ENCODE results near the gene SPRED2.

SPRED2 gene

DNA sequence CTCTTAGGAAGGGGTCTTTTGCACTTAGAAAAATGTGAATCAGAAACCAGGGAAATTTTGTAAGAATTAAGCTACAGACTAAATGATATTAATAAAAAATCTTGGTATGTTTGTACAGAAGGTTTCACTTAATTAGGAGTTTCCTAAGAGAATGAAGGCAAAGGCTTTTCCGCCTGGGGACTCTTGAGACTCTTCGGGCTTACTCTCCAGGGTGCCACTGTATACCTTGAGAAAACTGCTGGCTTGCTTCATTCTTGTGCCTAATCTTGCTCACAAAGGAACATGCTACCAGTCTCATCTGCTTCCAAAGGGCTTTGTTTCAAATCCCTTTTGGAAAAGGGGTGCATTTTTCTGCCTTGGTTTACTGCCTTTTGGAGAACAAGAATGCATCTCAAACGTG is 155.3 kb downstream of the SPRED2 start:
- DNase-seq (no peak), ATAC-seq (no peak)

DNA sequence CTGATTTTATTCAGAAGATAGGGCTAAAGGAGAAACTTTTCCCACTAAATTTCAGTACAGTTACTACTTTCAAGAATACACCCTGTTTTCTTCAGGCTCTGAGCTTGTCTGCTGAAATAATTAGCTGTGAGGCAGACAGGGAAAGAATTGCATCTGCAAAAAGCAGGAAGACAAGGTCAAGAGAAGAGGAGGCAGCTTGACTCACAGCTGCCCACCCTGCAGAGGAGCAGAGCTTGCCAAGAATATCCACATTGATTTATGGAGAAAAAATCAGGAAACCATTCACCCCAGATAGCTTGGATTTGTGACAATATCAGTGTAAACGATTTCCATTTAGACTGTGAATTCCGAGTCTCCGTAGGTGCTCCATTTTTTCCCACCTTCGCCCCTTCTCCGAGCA is 155.8 kb downstream of the SPRED2 start:
- DNase-seq, result no peak

DNA sequence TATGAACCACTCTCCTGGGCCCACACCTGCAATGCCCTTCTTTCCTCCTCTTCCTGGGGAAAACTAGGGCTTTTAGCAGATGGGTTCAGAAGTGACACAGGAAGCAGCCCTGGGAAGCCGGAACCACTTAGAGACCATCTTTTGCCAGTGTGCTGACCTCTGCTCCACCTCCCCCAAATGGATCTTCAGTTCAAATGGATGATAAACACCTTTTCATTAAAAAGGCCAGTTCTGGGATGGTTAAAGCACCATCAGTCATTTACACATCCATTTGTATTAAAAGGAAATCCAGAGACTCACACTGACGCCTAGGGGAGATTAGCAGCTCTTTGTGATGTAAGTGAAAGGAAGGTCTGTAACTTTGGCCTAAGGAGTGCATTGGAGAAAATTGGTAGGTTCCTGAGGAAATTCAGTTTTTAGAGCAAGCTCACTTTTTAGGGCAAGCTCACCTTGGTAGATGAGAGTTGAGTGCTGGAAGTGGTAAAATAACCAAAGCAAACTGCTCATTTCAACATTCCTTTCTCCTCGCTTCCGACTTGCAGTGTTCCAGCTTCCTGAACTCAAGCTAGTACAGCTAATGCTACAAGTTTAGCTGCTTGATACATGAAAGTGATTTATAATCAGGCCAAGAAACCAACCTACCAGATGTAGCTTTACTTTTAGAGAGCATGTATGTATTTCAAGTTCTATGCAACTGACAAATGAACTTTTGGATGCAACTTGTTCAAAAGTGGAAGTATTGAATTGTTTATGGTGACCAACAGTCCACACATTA is 157.1 kb downstream of the SPRED2 start:
- DNase-seq (no peak), ATAC-seq (no peak)

More for the DNA sequence above, 155.8 kb downstream of the SPRED2 start:
- no peak for ATAC-seq

DNA sequence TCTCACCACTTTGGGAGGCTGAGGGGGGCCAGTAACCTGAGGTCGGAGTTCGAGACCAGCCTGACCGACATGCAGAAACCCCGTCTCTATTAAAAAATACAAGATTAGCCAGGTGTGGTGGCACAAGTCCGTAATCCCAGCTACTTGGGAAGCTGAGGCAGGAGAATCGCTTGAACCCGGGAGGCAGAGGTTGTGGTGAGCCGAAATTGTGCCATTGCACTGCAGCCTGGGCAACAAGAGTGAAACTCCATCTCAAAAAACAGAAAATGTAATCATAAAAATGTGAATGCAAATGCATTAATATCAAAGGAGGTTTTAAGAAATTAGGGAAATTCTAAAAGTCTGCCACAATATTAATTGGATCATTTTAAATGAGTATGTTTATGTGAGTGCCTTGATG is 159.1 kb downstream of the SPRED2 start:
- ATAC-seq (no peak), DNase-seq (no peak)

DNA sequence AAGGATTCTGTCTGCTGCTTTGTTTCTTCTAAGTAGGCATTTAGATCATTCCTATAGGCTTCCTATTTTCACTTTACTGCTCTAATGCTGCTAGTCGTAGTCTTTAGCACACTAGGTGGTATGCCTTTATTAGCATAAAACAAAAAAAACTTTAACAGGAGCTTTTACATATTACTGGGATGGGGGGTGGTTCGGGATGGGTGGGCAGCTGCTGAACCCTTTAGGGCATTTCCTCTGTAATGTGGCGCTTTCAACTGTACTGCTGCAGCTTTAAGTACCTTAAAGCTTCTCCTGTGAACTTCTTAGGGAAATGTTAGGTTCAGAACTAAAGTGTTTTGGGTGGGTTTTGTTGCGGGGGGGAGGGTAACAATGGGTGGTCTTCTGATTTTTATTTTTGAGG is 163.4 kb downstream of the SPRED2 start:
- DNase-seq (no peak), ATAC-seq (no peak)

DNA sequence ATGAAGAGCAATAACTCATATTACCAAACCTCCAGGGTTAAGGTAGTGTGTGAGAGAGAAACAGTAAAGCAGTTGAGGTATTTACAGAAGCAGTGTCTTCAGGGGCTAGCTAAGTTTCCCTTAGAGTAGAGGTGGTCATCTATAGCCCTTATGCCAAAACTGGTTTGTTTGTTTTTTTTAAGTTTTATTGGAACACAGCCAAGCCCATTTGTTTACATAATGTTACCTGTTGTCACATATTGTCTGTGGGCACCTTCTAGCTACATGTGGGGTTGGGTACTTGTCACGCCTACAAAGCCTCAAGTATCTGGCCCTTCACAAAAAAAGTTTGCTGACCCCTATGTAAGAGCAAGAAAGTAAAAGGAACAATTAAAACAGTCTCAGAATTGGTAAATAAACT is 165.4 kb downstream of the SPRED2 start:
- no peak for DNase-seq

DNA sequence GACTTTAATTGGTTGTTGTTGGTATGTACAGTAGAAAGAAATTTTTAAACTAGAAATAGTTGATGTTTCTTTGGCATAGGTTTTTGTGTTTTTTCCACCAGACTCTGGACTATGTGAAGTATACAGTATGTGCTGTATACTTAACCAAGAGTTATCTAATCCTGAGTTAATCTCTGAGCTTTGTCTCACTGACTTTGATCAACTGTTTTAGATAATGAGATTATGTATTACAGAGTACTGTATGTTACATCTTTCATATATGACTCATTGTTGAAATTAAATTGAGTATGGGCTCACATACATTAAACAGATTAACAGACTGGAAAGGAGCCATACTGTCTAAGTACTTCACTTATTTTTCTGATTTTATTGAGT is 166.7 kb downstream of the SPRED2 start:
- DNase-seq (no peak), ATAC-seq (no peak)

More for the DNA sequence above, 165.4 kb downstream of the SPRED2 start:
- ATAC-seq, result no peak

DNA sequence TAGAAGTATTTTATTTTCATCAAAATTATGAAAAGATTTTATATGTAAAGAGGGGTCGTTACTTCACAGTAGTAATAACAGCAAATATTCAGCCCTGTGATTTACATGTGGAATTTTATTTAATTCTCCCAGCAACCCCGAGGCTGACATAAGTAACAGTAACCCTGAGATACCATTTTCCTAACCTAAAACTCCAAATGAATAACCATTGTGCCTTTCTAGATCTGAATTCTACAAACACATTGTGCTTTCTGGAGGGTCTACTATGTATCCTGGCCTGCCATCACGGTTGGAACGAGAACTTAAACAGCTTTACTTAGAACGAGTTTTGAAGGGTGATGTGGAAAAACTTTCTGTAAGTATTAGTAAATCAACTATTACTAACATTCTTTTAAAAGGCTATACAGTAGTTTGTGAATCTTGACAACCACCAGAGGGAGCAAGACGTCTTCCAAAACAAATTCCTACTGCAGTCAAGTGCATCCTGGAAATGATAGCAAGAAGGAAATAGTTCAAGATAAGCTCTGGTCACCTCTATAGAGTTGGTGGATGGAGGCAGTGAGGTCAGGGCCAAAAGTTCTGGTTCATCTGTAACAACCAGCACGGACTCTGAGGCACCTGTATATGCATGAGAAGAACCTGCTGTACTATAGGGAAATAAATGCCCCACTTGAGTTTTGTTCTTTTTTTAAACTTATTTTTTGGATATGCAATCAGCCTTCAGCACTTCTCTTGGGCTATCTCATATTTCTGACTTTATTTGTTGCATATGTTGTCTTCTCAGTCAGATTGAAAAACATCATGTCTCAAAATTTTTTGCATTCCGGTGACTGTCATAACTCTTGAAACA is 167.4 kb downstream of the SPRED2 start:
- no peak for ATAC-seq
- no peak for DNase-seq

DNA sequence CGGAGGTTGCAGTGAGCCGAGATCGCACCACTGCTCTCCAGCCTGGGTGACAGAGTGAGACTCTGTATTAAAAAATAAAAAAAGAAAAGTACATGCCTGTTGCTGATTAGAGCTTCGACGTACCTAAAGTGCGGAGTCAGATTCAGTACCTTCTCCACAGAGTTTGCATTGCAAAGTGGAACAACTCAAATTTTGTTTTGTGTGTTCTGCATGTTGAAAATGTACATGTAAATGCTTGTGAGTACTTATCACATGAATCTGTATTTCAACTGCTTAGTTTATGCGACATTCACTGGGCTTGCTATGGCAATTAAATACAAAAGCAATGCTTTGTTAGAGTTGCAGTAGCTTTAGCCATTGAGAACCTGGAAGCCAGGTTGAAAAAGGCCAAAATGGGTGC is 168.4 kb downstream of the SPRED2 start:
- DNase-seq, result no peak
- no peak for ATAC-seq

DNA sequence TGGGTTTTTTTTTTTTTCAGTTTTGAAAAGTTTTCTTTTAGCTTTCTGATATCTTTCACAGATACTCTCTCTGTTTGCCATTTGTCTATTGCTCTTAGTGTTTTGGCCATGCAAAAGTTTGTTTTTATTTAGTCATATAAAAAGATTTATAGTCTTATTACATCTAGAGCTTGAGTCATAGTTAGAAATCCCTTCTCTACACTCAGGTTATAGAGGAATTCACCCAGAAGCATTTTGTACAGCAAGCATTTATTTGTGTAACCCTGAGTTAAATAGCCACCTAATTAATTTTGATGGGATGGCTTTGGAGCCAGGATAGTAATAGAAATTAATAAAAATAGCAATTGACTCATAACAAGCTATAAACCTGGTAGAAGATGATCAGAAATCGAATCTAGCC is 169.1 kb downstream of the SPRED2 start:
- DNase-seq (no peak), ATAC-seq (no peak)

DNA sequence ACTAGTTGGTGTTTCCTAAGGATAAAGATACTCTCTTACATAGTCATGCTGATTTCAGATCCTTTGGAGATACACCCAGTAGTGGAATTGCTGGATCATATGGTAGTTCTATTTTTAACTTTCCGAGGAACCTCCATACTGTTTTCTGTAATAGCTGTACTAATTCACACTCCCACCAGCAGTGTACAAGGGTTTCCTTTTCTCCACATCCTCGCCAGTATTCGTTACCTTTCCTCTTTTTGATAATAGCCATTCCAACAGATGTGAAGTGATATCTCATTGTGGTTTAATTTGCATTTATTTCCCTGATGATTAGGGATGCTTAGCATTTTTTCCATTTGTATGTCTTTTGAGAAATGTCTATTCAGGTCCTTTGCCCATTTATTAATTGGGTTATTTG is 170.7 kb downstream of the SPRED2 start:
- DNase-seq (no peak), ATAC-seq (no peak)

Measured in stimulated activated naive CD8-positive, alpha-beta T cell treated with anti-CD3 and anti-CD28 coated beads, Interleukin-15, Interleukin-2, amounts not matched to agents 100 U/mL and 50 U/mL, for 24 hours (primary cell).